DOHH2 (cell line): ENCODE measurements around the gene FTO.

Source experiments
- H3F3A ChIP-seq: fragments of 200-600 bp; sonication (generic), shearing (Covaris generic); 2 replicates; pipeline ENCODE4 v1.6.0; 2016; ENCODE audit warnings: antibody characterized with exemption, mild to moderate bottlenecking; ENCODE audit not compliant: control insufficient read depth, insufficient read depth
- H3K27ac ChIP-seq: fragments of 200-600 bp; sonication (generic); 2 replicates; pipeline ENCODE4 v1.5.1; 2014; ENCODE audit warnings: low read depth, mild to moderate bottlenecking, low read length, moderate library complexity
- H3K27me3 ChIP-seq: fragments of 200-600 bp; sonication (generic); 2 replicates; pipeline ENCODE4 v1.6.1; 2014; ENCODE audit warnings: mild to moderate bottlenecking, low read length, mixed read lengths; ENCODE audit not compliant: control insufficient read depth
- H3K36me3 ChIP-seq: fragments of 200-600 bp; sonication (generic); 2 replicates; pipeline ENCODE4 v1.6.1; 2014; ENCODE audit warnings: mild to moderate bottlenecking, low read length, moderate library complexity, mixed read lengths; ENCODE audit not compliant: control insufficient read depth
- H3K4me1 ChIP-seq: fragments of 200-600 bp; sonication (generic); 2 replicates; pipeline ENCODE4 v1.6.1; 2014; ENCODE audit warnings: mild to moderate bottlenecking, low read length, mixed read lengths; ENCODE audit not compliant: control insufficient read depth
- H3K4me2 ChIP-seq: fragments of 200-600 bp; sonication (generic); 2 replicates; pipeline ENCODE4 v1.6.0; 2014; ENCODE audit warnings: mild to moderate bottlenecking, low read length, moderate library complexity
- H3K4me3 ChIP-seq: fragments of 200-600 bp; sonication (generic); 2 replicates; pipeline ENCODE4 v1.5.1; 2014; ENCODE audit warnings: mild to moderate bottlenecking, low read length, mixed read lengths
- H3K79me2 ChIP-seq: fragments of 200-600 bp; sonication (generic); 2 replicates; pipeline ENCODE4 v1.6.1; 2014; ENCODE audit warnings: mild to moderate bottlenecking, low read length, mixed read lengths; ENCODE audit not compliant: control insufficient read depth
- H3K9me2 ChIP-seq: fragments of 200-600 bp; sonication (generic); replicated peaks from 2 replicates; pipeline ENCODE4 v1.6.1; 2014; ENCODE audit warnings: mild to moderate bottlenecking, low read length, mixed read lengths; ENCODE audit not compliant: control insufficient read depth
- H3K9me3 ChIP-seq: fragments of 200-600 bp; sonication (generic); 2 replicates; pipeline ENCODE4 v1.6.1; 2014; ENCODE audit warnings: antibody characterized with exemption, low read length, mixed read lengths; ENCODE audit not compliant: control insufficient read depth, insufficient read depth
- H4K20me1 ChIP-seq: fragments of 200-600 bp; sonication (generic); 2 replicates; pipeline ENCODE4 v1.6.0; 2014; ENCODE audit warnings: low read depth, mild to moderate bottlenecking, antibody characterized with exemption, low read length, moderate library complexity; ENCODE audit not compliant: control insufficient read depth, insufficient read depth
- EZH2phosphoT487 ChIP-seq: fragments of 200-600 bp; sonication (generic); IDR thresholded peaks from 2 replicates; pipeline ENCODE4 v1.6.1; 2017; ENCODE audit warnings: borderline replicate concordance, mild to moderate bottlenecking, antibody characterized with exemption, low read length, moderate library complexity, mixed read lengths
- TF ChIP-seq, protein P1 (sequence below): fragments of 200-600 bp; sonication (generic); IDR thresholded peaks from one replicate; pipeline ENCODE4 v1.5.1; 2014; ENCODE audit warnings: antibody characterized with exemption, mild to moderate bottlenecking, low read depth, low read length; ENCODE audit not compliant: poor library complexity, severe bottlenecking

FTO gene

GRCh38 chr16:53803451-53803850 lies 99.5 kb downstream of the FTO start:
- Histone ChIP-seq H3K27me3 (no peaks in the 10 kb centered on the region), H3K4me1 (no peaks in the 10 kb centered on the region), H3K79me2 (peaks cover 30% of the 10 kb centered on the region), H3K9me3 (no peaks in the 10 kb centered on the region), H3K4me2 (no peak overlapping the region), H3K27ac (no peak overlapping the region), H3K36me3 (no peaks in the 10 kb centered on the region), H3K9me2 (no peaks in the 10 kb centered on the region), H3F3A (no peaks in the 10 kb centered on the region), H4K20me1 (no peaks in the 10 kb centered on the region), H3K4me3 (no peak overlapping the region)
- TF ChIP-seq, protein P1, sequence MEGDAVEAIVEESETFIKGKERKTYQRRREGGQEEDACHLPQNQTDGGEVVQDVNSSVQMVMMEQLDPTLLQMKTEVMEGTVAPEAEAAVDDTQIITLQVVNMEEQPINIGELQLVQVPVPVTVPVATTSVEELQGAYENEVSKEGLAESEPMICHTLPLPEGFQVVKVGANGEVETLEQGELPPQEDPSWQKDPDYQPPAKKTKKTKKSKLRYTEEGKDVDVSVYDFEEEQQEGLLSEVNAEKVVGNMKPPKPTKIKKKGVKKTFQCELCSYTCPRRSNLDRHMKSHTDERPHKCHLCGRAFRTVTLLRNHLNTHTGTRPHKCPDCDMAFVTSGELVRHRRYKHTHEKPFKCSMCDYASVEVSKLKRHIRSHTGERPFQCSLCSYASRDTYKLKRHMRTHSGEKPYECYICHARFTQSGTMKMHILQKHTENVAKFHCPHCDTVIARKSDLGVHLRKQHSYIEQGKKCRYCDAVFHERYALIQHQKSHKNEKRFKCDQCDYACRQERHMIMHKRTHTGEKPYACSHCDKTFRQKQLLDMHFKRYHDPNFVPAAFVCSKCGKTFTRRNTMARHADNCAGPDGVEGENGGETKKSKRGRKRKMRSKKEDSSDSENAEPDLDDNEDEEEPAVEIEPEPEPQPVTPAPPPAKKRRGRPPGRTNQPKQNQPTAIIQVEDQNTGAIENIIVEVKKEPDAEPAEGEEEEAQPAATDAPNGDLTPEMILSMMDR: no peak
- no peak for TF ChIP-seq EZH2phosphoT487

- no peaks in the 10 kb centered on the region for H4K20me1 ChIP-seq
- no peaks in the 10 kb centered on the region for H3K36me3 ChIP-seq
- H3K27ac ChIP-seq: no peak overlapping the region
- H3K27me3 ChIP-seq: no peaks in the 10 kb centered on the region
- no peaks in the 10 kb centered on the region for H3F3A ChIP-seq
- H3K79me2 ChIP-seq: peaks cover 26% of the 10 kb centered on the region
- no peaks in the 10 kb centered on the region for H3K9me2 ChIP-seq
- no peak overlapping the region for H3K4me3 ChIP-seq
- H3K9me3 ChIP-seq: no peaks in the 10 kb centered on the region
- H3K4me2 ChIP-seq: no peak overlapping the region
- TF ChIP-seq EZH2phosphoT487: no peak
- TF ChIP-seq, protein P1: no peak
- H3K4me1 ChIP-seq: no peaks in the 10 kb centered on the region
Observed at GRCh38 chr16:53803998-53804397, 100.0 kb downstream of the FTO start.

DNA sequence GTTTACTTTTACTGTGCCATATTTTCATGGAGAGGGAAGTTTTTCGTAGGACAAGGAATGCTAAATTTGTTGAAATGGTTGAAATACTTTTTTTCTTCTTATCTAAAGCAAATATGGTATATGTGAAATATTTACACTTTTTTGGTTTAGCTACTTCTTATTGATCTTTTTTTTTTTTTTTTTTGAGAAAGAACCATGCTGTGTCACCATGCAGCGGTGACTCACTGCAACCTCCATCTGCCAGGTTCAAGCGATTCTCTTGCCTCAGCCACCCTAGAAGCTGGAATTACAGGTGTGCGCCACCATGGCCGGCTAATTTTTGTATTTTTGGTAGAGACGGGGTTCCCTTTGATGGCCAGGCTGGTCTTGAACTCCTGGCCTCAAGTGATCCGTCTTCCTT lies 100.5 kb downstream of the FTO start:
- H3K4me3 ChIP-seq: no peak overlapping the region
- no peaks in the 10 kb centered on the region for H4K20me1 ChIP-seq
- H3K27ac ChIP-seq: no peak overlapping the region
- peaks cover 27% of the 10 kb centered on the region for H3K79me2 ChIP-seq
- TF ChIP-seq, protein P1: no peak
- no peak for TF ChIP-seq EZH2phosphoT487
- H3K9me3 ChIP-seq: no peaks in the 10 kb centered on the region
- no peaks in the 10 kb centered on the region for H3K4me1 ChIP-seq
- no peak overlapping the region for H3K4me2 ChIP-seq
- no peaks in the 10 kb centered on the region for H3K36me3 ChIP-seq
- no peaks in the 10 kb centered on the region for H3K27me3 ChIP-seq
- no peaks in the 10 kb centered on the region for H3F3A ChIP-seq
- H3K9me2 ChIP-seq: no peaks in the 10 kb centered on the region

DNA sequence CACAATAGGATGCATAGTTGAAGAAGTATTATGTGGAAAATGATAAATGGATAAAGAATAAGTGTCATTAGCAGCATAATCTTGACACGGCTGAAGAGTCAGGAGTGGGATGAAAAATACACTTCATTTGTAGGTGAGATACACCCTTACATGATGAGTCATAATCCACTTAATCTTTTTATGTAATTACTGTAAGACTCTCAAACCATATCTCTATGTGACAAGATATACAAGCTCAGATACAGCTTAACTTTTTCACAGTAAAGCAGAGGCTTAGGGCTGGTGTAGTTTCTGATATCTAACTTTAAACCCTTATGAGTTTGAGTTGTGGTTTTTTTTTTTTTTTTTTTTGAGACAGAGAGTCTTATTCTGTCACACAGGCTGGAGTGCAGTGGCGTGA lies 101.2 kb downstream of the FTO start:
- H3K4me2 ChIP-seq: no peak overlapping the region
- H3K79me2 ChIP-seq: peaks cover 24% of the 10 kb centered on the region
- no peak overlapping the region for H3K27ac ChIP-seq
- H3K9me2 ChIP-seq: no peaks in the 10 kb centered on the region
- 0 out of 2 replicates have a peak, but pooled peaks cover under 1% of the 10 kb centered on the region for H3K36me3 ChIP-seq
- H3F3A ChIP-seq: no peaks in the 10 kb centered on the region
- no peaks in the 10 kb centered on the region for H3K9me3 ChIP-seq
- H3K4me3 ChIP-seq: no peak overlapping the region
- no peaks in the 10 kb centered on the region for H3K4me1 ChIP-seq
- TF ChIP-seq EZH2phosphoT487: no peak
- TF ChIP-seq, protein P1: no peak
- no peaks in the 10 kb centered on the region for H3K27me3 ChIP-seq
- no peaks in the 10 kb centered on the region for H4K20me1 ChIP-seq
